Measurements from ENCODE around the gene OR2AJ1.

DNA sequence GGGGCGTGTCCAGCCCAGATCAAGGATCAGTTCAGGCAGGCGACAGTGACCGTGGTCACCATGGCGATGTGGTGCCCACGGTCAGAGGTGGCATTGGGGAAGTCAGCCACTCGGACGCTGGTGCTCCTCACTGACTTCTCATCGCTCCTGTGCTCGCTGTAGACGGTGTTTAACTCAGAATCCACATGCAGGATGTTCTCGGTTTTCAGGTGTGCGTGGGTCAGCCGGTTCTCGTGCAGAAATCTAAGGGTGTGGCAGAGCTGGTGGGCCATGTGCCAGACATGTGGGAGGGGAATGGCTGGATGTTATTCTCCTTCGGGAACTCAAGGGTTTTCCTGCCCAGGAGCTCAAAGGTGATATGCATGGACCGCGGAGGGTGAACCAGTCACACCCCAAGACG, 11.7 kb downstream of the OR2AJ1 start:
- no peak for TF ChIP-seq CTCF (IDR thresholded peaks at IDR 0.05; ENCODE audit: poor library complexity, severe bottlenecking)
- no peak for TF ChIP-seq MXI1 (conservative IDR thresholded peaks at IDR 0.05; ENCODE audit: poor library complexity, severe bottlenecking)
- no peak for TF ChIP-seq TAF1 (IDR thresholded peaks at IDR 0.05; ENCODE audit: low read depth)
- no peak for TF ChIP-seq RAD21 (conservative IDR thresholded peaks at IDR 0.05)
- TF ChIP-seq EP300 (conservative IDR thresholded peaks at IDR 0.05; ENCODE audit: poor library complexity, severe bottlenecking): no peak
- no peak for TF ChIP-seq EZH2 (IDR thresholded peaks at IDR 0.05; ENCODE audit: borderline replicate concordance, insufficient read depth, low read length, poor library complexity, severe bottlenecking)
- TF ChIP-seq, protein P1, sequence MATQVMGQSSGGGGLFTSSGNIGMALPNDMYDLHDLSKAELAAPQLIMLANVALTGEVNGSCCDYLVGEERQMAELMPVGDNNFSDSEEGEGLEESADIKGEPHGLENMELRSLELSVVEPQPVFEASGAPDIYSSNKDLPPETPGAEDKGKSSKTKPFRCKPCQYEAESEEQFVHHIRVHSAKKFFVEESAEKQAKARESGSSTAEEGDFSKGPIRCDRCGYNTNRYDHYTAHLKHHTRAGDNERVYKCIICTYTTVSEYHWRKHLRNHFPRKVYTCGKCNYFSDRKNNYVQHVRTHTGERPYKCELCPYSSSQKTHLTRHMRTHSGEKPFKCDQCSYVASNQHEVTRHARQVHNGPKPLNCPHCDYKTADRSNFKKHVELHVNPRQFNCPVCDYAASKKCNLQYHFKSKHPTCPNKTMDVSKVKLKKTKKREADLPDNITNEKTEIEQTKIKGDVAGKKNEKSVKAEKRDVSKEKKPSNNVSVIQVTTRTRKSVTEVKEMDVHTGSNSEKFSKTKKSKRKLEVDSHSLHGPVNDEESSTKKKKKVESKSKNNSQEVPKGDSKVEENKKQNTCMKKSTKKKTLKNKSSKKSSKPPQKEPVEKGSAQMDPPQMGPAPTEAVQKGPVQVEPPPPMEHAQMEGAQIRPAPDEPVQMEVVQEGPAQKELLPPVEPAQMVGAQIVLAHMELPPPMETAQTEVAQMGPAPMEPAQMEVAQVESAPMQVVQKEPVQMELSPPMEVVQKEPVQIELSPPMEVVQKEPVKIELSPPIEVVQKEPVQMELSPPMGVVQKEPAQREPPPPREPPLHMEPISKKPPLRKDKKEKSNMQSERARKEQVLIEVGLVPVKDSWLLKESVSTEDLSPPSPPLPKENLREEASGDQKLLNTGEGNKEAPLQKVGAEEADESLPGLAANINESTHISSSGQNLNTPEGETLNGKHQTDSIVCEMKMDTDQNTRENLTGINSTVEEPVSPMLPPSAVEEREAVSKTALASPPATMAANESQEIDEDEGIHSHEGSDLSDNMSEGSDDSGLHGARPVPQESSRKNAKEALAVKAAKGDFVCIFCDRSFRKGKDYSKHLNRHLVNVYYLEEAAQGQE (IDR thresholded peaks at IDR 0.05; ENCODE audit: borderline replicate concordance): no peak
- TF ChIP-seq SMC3 (conservative IDR thresholded peaks at IDR 0.05; ENCODE audit: poor library complexity): no peak
- TF ChIP-seq POLR2AphosphoS5 (IDR thresholded peaks at IDR 0.05): no peak
